GM23338 (cell line): ENCODE data around the gene SNX10.

Source experiments
- EZH2 ChIP-seq: fragments of 200-600 bp; sonication (generic); IDR thresholded peaks from one replicate; pipeline ENCODE4 v1.8.0; 2017; ENCODE audit warnings: antibody characterized with exemption, mild to moderate bottlenecking, low read depth; ENCODE audit not compliant: unreplicated experiment
- POLR2AphosphoS5 ChIP-seq: IDR thresholded peaks from 2 replicates; pipeline ENCODE4 v1.6.1; 2016; ENCODE audit warnings: antibody characterized with exemption, low read depth

- TF ChIP-seq EZH2 = no peak
- no peak for TF ChIP-seq POLR2AphosphoS5
These were observed 126.3 kb downstream of the SNX10 start for GRCh38 chr7:26417911-26418413.
